Activated CD4-positive, CD25-positive, alpha-beta regulatory T cell (primary cell): ENCODE measurements around the gene STK32B.
"Not testable (repeated sequence)": the region's sequence is repeated elsewhere in the genome, so short reads cannot be mapped to it uniquely, and the experiment has no call there.

Experiments used
- DNase-seq, 4 experiments: peaks; one replicate each; lab custom pipeline; 2025; lab: John Stamatoyannopoulos, UW

STK32B gene

GRCh38 chr4:5266991-5267390 is 215.7 kb downstream of the STK32B start:
- no peak for DNase-seq

GRCh38 chr4:5267408-5267807 is 216.1 kb downstream of the STK32B start:
- no peak for DNase-seq

- DNase-seq = no peak
Measured at GRCh38 chr4:5276475-5277075, 225.3 kb downstream of the STK32B start.

GRCh38 chr4:5277079-5277478 is 225.8 kb downstream of the STK32B start:
- no peak for DNase-seq

GRCh38 chr4:5278213-5278612 is 226.9 kb downstream of the STK32B start:
- DNase-seq = no peak

GRCh38 chr4:5280069-5280468 is 228.8 kb downstream of the STK32B start:
- DNase-seq = not testable (repeated sequence)

- no peak for DNase-seq
Measured at GRCh38 chr4:5280828-5281227, 229.5 kb downstream of the STK32B start.

GRCh38 chr4:5283837-5284236 is 232.6 kb downstream of the STK32B start:
- DNase-seq = no peak

GRCh38 chr4:5284517-5284916 is 233.2 kb downstream of the STK32B start:
- DNase-seq = no peak

- DNase-seq = no peak
Measured at GRCh38 chr4:5292101-5292500, 240.8 kb downstream of the STK32B start.

GRCh38 chr4:5298000-5298787 is 246.9 kb downstream of the STK32B start:
- not testable (repeated sequence) for DNase-seq

GRCh38 chr4:5300283-5300682 is 249.0 kb downstream of the STK32B start:
- no peak for DNase-seq

GRCh38 chr4:5307928-5308327 is 256.6 kb downstream of the STK32B start:
- DNase-seq = no peak

GRCh38 chr4:5322321-5322720 is 271.0 kb downstream of the STK32B start:
- DNase-seq = no peak

GRCh38 chr4:5330339-5330989 is 279.2 kb downstream of the STK32B start:
- DNase-seq = no peak

GRCh38 chr4:5337731-5338130 is 286.5 kb downstream of the STK32B start:
- no peak for DNase-seq

GRCh38 chr4:5338531-5338930 is 287.3 kb downstream of the STK32B start:
- DNase-seq = no peak

GRCh38 chr4:5340991-5341451 is 289.7 kb downstream of the STK32B start:
- DNase-seq = no peak

- DNase-seq = no peak
Measured at GRCh38 chr4:5341526-5341925, 290.2 kb downstream of the STK32B start.

- DNase-seq = no peak
Measured at GRCh38 chr4:5355846-5356245, 304.6 kb downstream of the STK32B start.

- DNase-seq = no peak
Measured at GRCh38 chr4:5357870-5358269, 306.6 kb downstream of the STK32B start.

- DNase-seq = no peak
Measured at GRCh38 chr4:5361968-5362367, 310.7 kb downstream of the STK32B start.

- DNase-seq = no peak
Measured at GRCh38 chr4:5364406-5364805, 313.1 kb downstream of the STK32B start.
